NT2/D1 (cell line): ENCODE results near the gene CCDC80.
A peak's percentile ranks its signal among the peaks of the same experiment; 100 is the strongest.

Experiments
- DNase-seq: peaks from one replicate; pipeline ENCODE4 v3.0.0-alpha.2; 2011; ENCODE audit warnings: low read depth, low spot score
- H3K27me3 ChIP-seq: 2 replicates; pipeline ENCODE4 v1.6.0; 2011; ENCODE audit warnings: mild to moderate bottlenecking; ENCODE audit not compliant: insufficient read length, insufficient read depth
- H3K36me3 ChIP-seq: 2 replicates; pipeline ENCODE4 v1.6.1; 2011; ENCODE audit warnings: mild to moderate bottlenecking, low read length, mixed read lengths; ENCODE audit not compliant: insufficient read depth, insufficient read length
- H3K4me1 ChIP-seq: 2 replicates; pipeline ENCODE4 v1.5.1; 2011; ENCODE audit not compliant: insufficient read depth, insufficient read length
- H3K4me3 ChIP-seq: 2 replicates; pipeline ENCODE4 v1.5.1; 2011; ENCODE audit warnings: low read depth; ENCODE audit not compliant: insufficient read length
- H3K9ac ChIP-seq: 2 replicates; pipeline ENCODE4 v1.6.0; 2011; ENCODE audit warnings: low read depth; ENCODE audit not compliant: insufficient read length
- H3K9me3 ChIP-seq: 2 replicates; pipeline ENCODE4 v1.5.1; 2011; ENCODE audit warnings: mild to moderate bottlenecking, low read length; ENCODE audit not compliant: insufficient read depth
- SUZ12 ChIP-seq: IDR thresholded peaks from 2 replicates; pipeline ENCODE4 v1.6.1; 2011; ENCODE audit not compliant: insufficient read length, insufficient read depth; ENCODE audit errors: extremely low read depth
- YY1 ChIP-seq: IDR thresholded peaks from 2 replicates; pipeline ENCODE4 v1.6.1; 2011; ENCODE audit not compliant: insufficient read length, insufficient read depth
- ZNF274 ChIP-seq: IDR thresholded peaks from 2 replicates; pipeline ENCODE4 v1.6.1; 2011; ENCODE audit warnings: mild to moderate bottlenecking, low read depth, low read length

Gene CCDC80

GRCh38 chr3:112654492-112654891 lies 13.5 kb upstream of the CCDC80 start:
- no peaks in the 10 kb centered on the region for H3K36me3 ChIP-seq
- no peak overlapping the region for H3K9ac ChIP-seq
- H3K9me3 ChIP-seq = no peaks in the 10 kb centered on the region
- no peak overlapping the region for H3K4me3 ChIP-seq
- TF ChIP-seq ZNF274 = no peak
- no peak for TF ChIP-seq YY1
- TF ChIP-seq SUZ12 = no peak
- no peak for DNase-seq
- no peaks in the 10 kb centered on the region for H3K27me3 ChIP-seq
- H3K4me1 ChIP-seq = no peaks in the 10 kb centered on the region

- H3K9me3 ChIP-seq = no peaks in the 10 kb centered on the region
- DNase-seq = no peak
- no peaks in the 10 kb centered on the region for H3K27me3 ChIP-seq
- no peaks in the 10 kb centered on the region for H3K36me3 ChIP-seq
- no peak overlapping the region for H3K4me3 ChIP-seq
- no peak overlapping the region for H3K9ac ChIP-seq
- TF ChIP-seq YY1 = no peak
- no peak for TF ChIP-seq SUZ12
- TF ChIP-seq ZNF274 = no peak
- no peaks in the 10 kb centered on the region for H3K4me1 ChIP-seq
These were observed 12.9 kb upstream of the CCDC80 start for GRCh38 chr3:112653881-112654300.

- DNase-seq = no peak
- no peak overlapping the region for H3K4me3 ChIP-seq
- TF ChIP-seq YY1 = no peak
- no peak for TF ChIP-seq SUZ12
- no peak for TF ChIP-seq ZNF274
- H3K9ac ChIP-seq = no peak overlapping the region
- no peaks in the 10 kb centered on the region for H3K27me3 ChIP-seq
- no peaks in the 10 kb centered on the region for H3K4me1 ChIP-seq
- H3K36me3 ChIP-seq = no peaks in the 10 kb centered on the region
- no peaks in the 10 kb centered on the region for H3K9me3 ChIP-seq
These were observed 12.4 kb upstream of the CCDC80 start for GRCh38 chr3:112653209-112653871.

GRCh38 chr3:112651516-112651915 lies 10.6 kb upstream of the CCDC80 start:
- H3K4me1 ChIP-seq = peaks cover 2% of the 10 kb centered on the region
- H3K4me3 ChIP-seq = no peak overlapping the region
- DNase-seq = no peak
- H3K9ac ChIP-seq = no peak overlapping the region
- TF ChIP-seq YY1 = no peak
- no peak for TF ChIP-seq SUZ12
- TF ChIP-seq ZNF274 = no peak
- H3K27me3 ChIP-seq = no peaks in the 10 kb centered on the region
- no peaks in the 10 kb centered on the region for H3K9me3 ChIP-seq
- H3K36me3 ChIP-seq = no peaks in the 10 kb centered on the region

- no peaks in the 10 kb centered on the region for H3K9me3 ChIP-seq
- peaks cover 3% of the 10 kb centered on the region for H3K4me1 ChIP-seq
- no peak for TF ChIP-seq ZNF274
- TF ChIP-seq YY1 = no peak
- TF ChIP-seq SUZ12 = no peak
- H3K4me3 ChIP-seq = no peak overlapping the region
- H3K9ac ChIP-seq = no peak overlapping the region
- no peak for DNase-seq
- no peaks in the 10 kb centered on the region for H3K36me3 ChIP-seq
- H3K27me3 ChIP-seq = no peaks in the 10 kb centered on the region
These were observed 10.1 kb upstream of the CCDC80 start for GRCh38 chr3:112651071-112651470.

GRCh38 chr3:112650482-112650881 lies 9.5 kb upstream of the CCDC80 start:
- no peaks in the 10 kb centered on the region for H3K9me3 ChIP-seq

GRCh38 chr3:112649478-112649735 lies 8.5 kb upstream of the CCDC80 start:
- Histone ChIP-seq H3K9ac (no peak overlapping the region), H3K27me3 (no peaks in the 10 kb centered on the region), H3K9me3 (no peaks in the 10 kb centered on the region), H3K4me3 (no peak overlapping the region), H3K4me1 (peaks cover 3% of the 10 kb centered on the region), H3K36me3 (no peaks in the 10 kb centered on the region)
- no peak for DNase-seq
- TF ChIP-seq ZNF274 (no peak), SUZ12 (no peak), YY1 (no peak)

More at GRCh38 chr3:112650482-112650881, 9.5 kb upstream of the CCDC80 start:
- no peaks in the 10 kb centered on the region for H3K36me3 ChIP-seq
- TF ChIP-seq ZNF274 = no peak
- no peak for TF ChIP-seq SUZ12
- no peak for TF ChIP-seq YY1
- H3K27me3 ChIP-seq = no peaks in the 10 kb centered on the region
- H3K4me1 ChIP-seq = peaks cover 3% of the 10 kb centered on the region
- no peak overlapping the region for H3K4me3 ChIP-seq
- no peak overlapping the region for H3K9ac ChIP-seq
- no peak for DNase-seq

- Histone ChIP-seq H3K9me3 (no peaks in the 10 kb centered on the region), H3K4me1 (peaks cover 3% of the 10 kb centered on the region), H3K27me3 (no peaks in the 10 kb centered on the region), H3K36me3 (no peaks in the 10 kb centered on the region), H3K4me3 (no peak overlapping the region), H3K9ac (no peak overlapping the region)
- peak; percentile 57 for DNase-seq
- no peak for TF ChIP-seq YY1
- no peak for TF ChIP-seq SUZ12
- TF ChIP-seq ZNF274 = no peak
These were observed 6.2 kb upstream of the CCDC80 start for GRCh38 chr3:112647122-112647521.
